Heart left ventricle (tissue), 16 donors: ENCODE data around the gene BDKRB2. TPM values are rescaled to one million over a fixed set of nuclear protein-coding genes. Genes with fewer than 3 reads are reported as not detected.

Experiments used
- ATAC-seq, 4 donors: fragments of 200-7000 bp; cut with Tn5 transposase; one replicate each; pipeline ENCODE4 v1.9.1; 2020 to 2022; ENCODE audit warnings: moderate library complexity in 4 of 4, mild to moderate bottlenecking in 3 of 4, moderate number of reproducible peaks in 1 of 4
- DNase-seq, 5 donors: peaks; one replicate each; pipeline ENCODE4 v3.0.0-alpha.2; 2020
- H3K27ac ChIP-seq, 12 donors: fragments of 200-600 bp; sonication (generic) in 4 of 12; one replicate each; pipeline versions ENCODE4 v1.5.0 to v1.8.0; 2016 to 2022; ENCODE audit warnings: mild to moderate bottlenecking in 2 of 12
- H3K27me3 ChIP-seq, 9 donors: fragments of 200-600 bp; sonication (generic) in 2 of 9; one replicate each; pipeline versions ENCODE4 v1.5.1 to v1.8.0; 2016 to 2022; ENCODE audit warnings: mild to moderate bottlenecking in 3 of 9
- H3K36me3 ChIP-seq, 9 donors: fragments of 200-600 bp; sonication (generic) in 2 of 9; one replicate each; pipeline versions ENCODE4 v1.5.0 to v1.8.0; 2018 to 2022; ENCODE audit warnings: mild to moderate bottlenecking in 2 of 9
- H3K4me1 ChIP-seq, 12 donors: fragments of 200-600 bp; sonication (generic) in 4 of 12; one replicate each; pipeline versions ENCODE4 v1.5.0 to v1.8.0; 2016 to 2022; ENCODE audit warnings: mild to moderate bottlenecking in 3 of 12
- H3K4me3 ChIP-seq, 12 donors: fragments of 200-600 bp; sonication (generic) in 4 of 12; one replicate each; pipeline versions ENCODE4 v1.5.0 to v1.8.0; 2017 to 2022; ENCODE audit warnings: mild to moderate bottlenecking in 9 of 12, moderate library complexity in 4 of 12
- H3K9me3 ChIP-seq, 12 donors: fragments of 200-600 bp; sonication (generic) in 4 of 12; one replicate each; pipeline versions ENCODE4 v1.5.0 to v1.8.0; 2016 to 2022; ENCODE audit warnings: mild to moderate bottlenecking in 1 of 12
- CTCF ChIP-seq, 12 donors: fragments of 200-600 bp; sonication (generic) in 4 of 12; IDR thresholded peaks; one replicate each; pipeline versions ENCODE4 v1.5.0 to v1.8.0; 2018 to 2022; ENCODE audit warnings: antibody characterized with exemption in 12 of 12, mild to moderate bottlenecking in 5 of 12
- POLR2A ChIP-seq, 2 donors: fragments of 450-650 bp; IDR thresholded peaks; one replicate each; pipeline ENCODE4 v1.6.1; 2017; ENCODE audit warnings: antibody characterized with exemption in 2 of 2, mild to moderate bottlenecking in 2 of 2, moderate library complexity in 2 of 2
- WGBS, 4 donors: extraction: QIAGEN DNeasy Blood & Tissue Kit in 2 of 4; methylation state at CpG; one replicate each; pipeline versions ENCODE4 v1.1.5 to v1.1.7; 2013 to 2018; 5-methylcytosine and 5-hydroxymethylcytosine counted together
- intact Hi-C, 10 donors: fragments of 100-400 bp; cut with DNase I; formaldehyde crosslinking; loops; one replicate each; pipeline versions ENCODE4 v1.11.1 to v1.14.2; 2022
- polyA plus RNA-seq, 2 donors: library from polyadenylated mRNA; stranded (reverse); fragments of 200-250 nt; gene quantifications; one replicate each; pipeline ENCODE4 v1.2.3, GENCODE V29; 2013
- total RNA-seq, 9 donors: library from RNA; depleted of rRNA in 2 of 9; stranded (reverse); fragments of >200 nt in 2 of 9; fragmentation: NEBNext Ultra II Directional in 3 of 9; extraction: Animal tissue kit (Norgen Biotek cat#: 25700) in 3 of 9; gene quantifications; one replicate each; pipeline versions ENCODE4 v1.1.0 to v1.2.4, GENCODE V29; 2016 to 2023
- donor health status: ischemic (EF 13 %, LVEDD 7.1; RV severe dilation, severe dysfunction).
- donor health status: healthy with polysubstance abuse.
- donor health status: DM: no; HTN: yes; CAD: no.
- donor health status: DM: no; HTN: no; CAD: no.
- donor health status: ischemic (EF 25% LVEDD 6.9; RV normal size, moderate dysfunction).
- donor health status: ischemic (EF 25% LVEDD 5.7; RV mildly dilated, moderate dysfunction).
- donor health status: healthy.
- donor health status: DM: yes; HTN: yes; CAD: no.
- donor health status: ischemic (EF 35%, LVEDD 5.7; RV mildly dilated, moderate dysfunction).
- donor health status: nonischemic (EF 11% LVEDD 7.7; RV severe dilation, severe dysfunction).
- donor health status: DM: yes; HTN: yes; CAD: no.
- donor health status: PGD.
- donor health status: ischemic (EF 29% LVEDD 5.4; RV normal size, mild dysfunction).
- donor health status: nonischemic (EF 23%, LVEDD 6.1; RV moderate dilation, normal function).

The BDKRB2 gene
- total and polyA plus RNA-seq, 11 donors, result 0.14 to 3.3 (median 0.63) TPM

GRCh38 chr14:96189281-96189711 is 15.3 kb upstream of the BDKRB2 start:
- ATAC-seq (no peak), DNase-seq (no peak)
- intact Hi-C loops, result no loop called here
- no peak overlapping the region for H3K27ac ChIP-seq
- no peaks in the 10 kb centered on the region for H3K4me1 ChIP-seq
- WGBS, 4 donors, result 46 to 53% (median 50%) methylated on average over 11 of the region's 11 CpGs
- H3K9me3 ChIP-seq, result no peaks in the 10 kb centered on the region
- TF ChIP-seq POLR2A (IDR thresholded peaks at IDR 0.05) (no peak), CTCF (IDR thresholded peaks at IDR 0.05) (no peak)
- no peak overlapping the region for H3K4me3 ChIP-seq
- no peaks in the 10 kb centered on the region for H3K36me3 ChIP-seq
- H3K27me3 ChIP-seq, result peaks cover 0 to 18% (median 0%) of the 10 kb centered on the region in 9 donors

GRCh38 chr14:96191353-96191752 is 13.3 kb upstream of the BDKRB2 start:
- Histone ChIP-seq H3K4me3 (no peak overlapping the region), H3K27me3 (peaks cover 0 to 23% (median 0%) of the 10 kb centered on the region in 9 donors)

GRCh38 chr14:96191841-96192462 is 12.7 kb upstream of the BDKRB2 start:
- Histone ChIP-seq H3K4me3 (no peak overlapping the region), H3K4me1 (no peaks in the 10 kb centered on the region), H3K27ac (no peak overlapping the region), H3K36me3 (no peaks in the 10 kb centered on the region), H3K27me3 (peaks cover 0 to 23% (median 0%) of the 10 kb centered on the region in 9 donors), H3K9me3 (no peaks in the 10 kb centered on the region)
- WGBS, 4 donors, result 76 to 88% (median 81%) methylated on average over 3 of the region's 3 CpGs
- DNase-seq (no peak), ATAC-seq (no peak)
- intact Hi-C loops, result no loop called here
- TF ChIP-seq POLR2A (IDR thresholded peaks at IDR 0.05) (no peak), CTCF (IDR thresholded peaks at IDR 0.05) (no peak)

More at GRCh38 chr14:96191353-96191752, 13.3 kb upstream of the BDKRB2 start:
- no peaks in the 10 kb centered on the region for H3K36me3 ChIP-seq
- ATAC-seq (no peak), DNase-seq (no peak)
- WGBS, 4 donors, result 57 to 72% (median 66%) methylated on average over 2 of the region's 2 CpGs
- H3K27ac ChIP-seq, result no peak overlapping the region
- TF ChIP-seq POLR2A (IDR thresholded peaks at IDR 0.05), result no peak
- TF ChIP-seq CTCF (IDR thresholded peaks at IDR 0.05), result no peak
- intact Hi-C loops, result no loop called here
- no peaks in the 10 kb centered on the region for H3K4me1 ChIP-seq
- H3K9me3 ChIP-seq, result no peaks in the 10 kb centered on the region

GRCh38 chr14:96192975-96193805 is 11.4 kb upstream of the BDKRB2 start:
- H3K4me3 ChIP-seq, result no peak overlapping the region
- WGBS, 4 donors, result 56 to 63% (median 59%) methylated on average over 19 to 22 of the region's 22 CpGs
- intact Hi-C loops, result no loop called here
- H3K4me1 ChIP-seq, result peaks cover 0 to 3% (median 0%) of the 10 kb centered on the region in 12 donors
- no peak overlapping the region for H3K27ac ChIP-seq
- H3K36me3 ChIP-seq, result no peaks in the 10 kb centered on the region
- H3K27me3 ChIP-seq, result peaks cover 0 to 29% (median 0%) of the 10 kb centered on the region in 9 donors
- ATAC-seq (peak in 1 of 4 donors; percentile 53), DNase-seq (no peak)
- TF ChIP-seq POLR2A (IDR thresholded peaks at IDR 0.05) (no peak), CTCF (IDR thresholded peaks at IDR 0.05) (no peak)
- H3K9me3 ChIP-seq, result no peaks in the 10 kb centered on the region
